Left lung (tissue), 10 donors: ENCODE results near the gene OR10AD1. TPM values are rescaled to one million over a fixed set of nuclear protein-coding genes. Genes with fewer than 3 reads are reported as not detected.
"Not testable (repeated sequence)": the region's sequence is repeated elsewhere in the genome, so short reads cannot be mapped to it uniquely, and the experiment has no call there.

Experiments used
- ATAC-seq: fragments of 200-7000 bp; cut with Tn5 transposase; one replicate; pipeline ENCODE4 v1.9.1; 2020; ENCODE audit warnings: moderate library complexity
- DNase-seq, 4 donors: peaks; one replicate each; pipeline ENCODE4 v3.0.0-alpha.2; 2013 to 2020
- H3K27ac ChIP-seq, 2 donors: fragments of 200-600 bp; sonication (generic) in 1 of 2; one replicate each; pipeline versions ENCODE4 v1.5.0 to v1.8.0; 2020 to 2021
- H3K27me3 ChIP-seq, 2 donors: fragments of 200-600 bp; sonication (generic) in 1 of 2; one replicate each; pipeline versions ENCODE4 v1.5.0 to v1.8.0; 2020 to 2021
- H3K36me3 ChIP-seq, 2 donors: fragments of 200-600 bp; sonication (generic) in 1 of 2; one replicate each; pipeline versions ENCODE4 v1.5.0 to v1.8.0; 2020 to 2021
- H3K4me1 ChIP-seq, 2 donors: fragments of 200-600 bp; one replicate each; pipeline ENCODE4 v1.8.0; 2021
- H3K4me3 ChIP-seq, 2 donors: fragments of 200-600 bp; sonication (generic) in 1 of 2; one replicate each; pipeline versions ENCODE4 v1.5.0 to v1.8.0; 2020 to 2021; ENCODE audit warnings: mild to moderate bottlenecking in 1 of 2
- H3K9me3 ChIP-seq, 2 donors: fragments of 200-600 bp; sonication (generic) in 1 of 2; one replicate each; pipeline versions ENCODE4 v1.5.0 to v1.8.0; 2020 to 2021
- intact Hi-C, 2 donors: fragments of 100-400 bp; cut with DNase I; formaldehyde crosslinking; loops; one replicate each; pipeline versions ENCODE4 v1.11.2 to v1.14.2; 2022
- polyA plus RNA-seq, 6 donors: library from polyadenylated mRNA; unstranded; fragments of 120-200 nt; gene quantifications; one replicate each; pipeline ENCODE4 v1.2.1, GENCODE V29; 2013; ENCODE audit not compliant: insufficient read length in 6 of 6
- total RNA-seq, 2 donors: library from RNA; stranded (reverse); fragmentation: NEBNext Ultra II Directional; extraction: Animal tissue kit (Norgen Biotek cat#: 25700); gene quantifications; one replicate each; pipeline ENCODE4 v1.2.1, GENCODE V29; 2021
- TF ChIP-seq, protein P1 (sequence below), 2 donors: fragments of 200-600 bp; sonication (generic) in 1 of 2; IDR thresholded peaks; one replicate each; pipeline versions ENCODE4 v1.5.0 to v1.8.0; 2021; ENCODE audit warnings: antibody characterized with exemption in 2 of 2
- donor health status: DM: no; HTN: yes; CAD: no.
- donor health status: DM: no; HTN: no; CAD: no.

Gene OR10AD1
- total and polyA plus RNA-seq, 8 donors, result 0.50 to 1.3 (median 0.89) TPM; not detected in 2

DNA sequence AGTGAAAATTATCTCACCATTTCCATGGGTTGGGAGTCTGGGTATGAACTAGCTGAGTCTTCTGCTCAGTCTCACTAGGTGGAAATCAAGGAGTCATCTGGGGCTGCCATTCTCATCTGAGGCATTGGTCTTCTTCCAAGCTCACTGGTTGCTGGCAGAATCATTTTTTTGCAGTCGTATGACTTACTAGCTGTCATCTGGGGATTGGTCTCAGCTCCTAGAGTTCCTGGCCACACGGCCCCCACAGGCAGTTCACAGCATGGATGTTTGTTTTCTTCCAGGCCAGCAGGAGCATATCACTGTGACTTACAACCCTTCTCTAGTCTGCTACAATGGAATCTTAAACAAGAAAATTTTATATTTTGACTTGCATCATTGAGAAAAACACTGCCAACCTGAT, 18.6 kb upstream of the OR10AD1 start:
- Histone ChIP-seq H3K4me1 (no peaks in the 10 kb centered on the region), H3K27ac (no peak overlapping the region), H3K9me3 (no peaks in the 10 kb centered on the region), H3K27me3 (no peaks in the 10 kb centered on the region), H3K36me3 (no peaks in the 10 kb centered on the region), H3K4me3 (no peak overlapping the region)
- DNase-seq (no peak), ATAC-seq (no peak)
- intact Hi-C loops, result no loop called here
- TF ChIP-seq, protein P1, sequence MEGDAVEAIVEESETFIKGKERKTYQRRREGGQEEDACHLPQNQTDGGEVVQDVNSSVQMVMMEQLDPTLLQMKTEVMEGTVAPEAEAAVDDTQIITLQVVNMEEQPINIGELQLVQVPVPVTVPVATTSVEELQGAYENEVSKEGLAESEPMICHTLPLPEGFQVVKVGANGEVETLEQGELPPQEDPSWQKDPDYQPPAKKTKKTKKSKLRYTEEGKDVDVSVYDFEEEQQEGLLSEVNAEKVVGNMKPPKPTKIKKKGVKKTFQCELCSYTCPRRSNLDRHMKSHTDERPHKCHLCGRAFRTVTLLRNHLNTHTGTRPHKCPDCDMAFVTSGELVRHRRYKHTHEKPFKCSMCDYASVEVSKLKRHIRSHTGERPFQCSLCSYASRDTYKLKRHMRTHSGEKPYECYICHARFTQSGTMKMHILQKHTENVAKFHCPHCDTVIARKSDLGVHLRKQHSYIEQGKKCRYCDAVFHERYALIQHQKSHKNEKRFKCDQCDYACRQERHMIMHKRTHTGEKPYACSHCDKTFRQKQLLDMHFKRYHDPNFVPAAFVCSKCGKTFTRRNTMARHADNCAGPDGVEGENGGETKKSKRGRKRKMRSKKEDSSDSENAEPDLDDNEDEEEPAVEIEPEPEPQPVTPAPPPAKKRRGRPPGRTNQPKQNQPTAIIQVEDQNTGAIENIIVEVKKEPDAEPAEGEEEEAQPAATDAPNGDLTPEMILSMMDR (IDR thresholded peaks at IDR 0.05), result no peak

DNA sequence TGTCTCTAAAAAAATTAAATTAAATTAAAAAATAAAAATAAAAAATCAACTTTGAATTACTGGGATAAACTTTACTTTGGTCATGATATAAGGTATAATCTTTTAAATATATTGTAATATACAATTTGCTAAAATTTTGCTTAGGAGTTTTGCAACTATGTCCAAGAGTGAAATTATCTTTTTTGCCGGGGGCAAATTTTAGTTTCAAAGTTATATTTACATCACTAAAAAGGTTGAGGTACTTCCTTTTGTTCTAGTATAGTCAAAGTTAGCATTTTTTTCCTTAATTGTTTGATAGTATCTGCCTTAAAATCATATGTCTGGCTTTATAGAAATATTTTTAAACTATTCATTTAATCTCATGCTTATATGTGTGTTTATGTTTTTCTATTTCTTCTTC, 17.6 kb upstream of the OR10AD1 start:
- H3K4me3 ChIP-seq, result no peak overlapping the region

DNA sequence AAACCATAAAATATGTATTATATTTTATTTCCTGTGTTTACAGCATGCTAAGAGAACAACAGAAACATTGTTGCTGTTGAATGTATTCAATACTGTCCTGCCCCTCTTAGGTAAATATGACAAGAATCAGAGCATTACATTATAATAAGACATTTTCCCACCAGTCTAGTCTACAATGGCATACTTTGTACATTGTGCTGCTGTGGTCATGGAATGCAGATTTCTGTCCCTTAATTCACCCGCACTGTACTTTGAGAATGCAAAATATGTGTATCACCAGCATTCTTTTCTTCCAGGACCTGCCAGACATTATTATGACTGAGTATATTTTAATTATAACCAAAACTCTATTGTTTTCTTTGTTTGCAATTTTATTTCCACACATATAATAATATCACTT, 16.5 kb upstream of the OR10AD1 start:
- H3K9me3 ChIP-seq, result no peaks in the 10 kb centered on the region
- H3K4me1 ChIP-seq, result no peaks in the 10 kb centered on the region
- H3K4me3 ChIP-seq, result no peak overlapping the region
- ATAC-seq (no peak), DNase-seq (no peak)
- no peaks in the 10 kb centered on the region for H3K36me3 ChIP-seq
- no peaks in the 10 kb centered on the region for H3K27me3 ChIP-seq
- H3K27ac ChIP-seq, result no peak overlapping the region
- TF ChIP-seq, protein P1 (IDR thresholded peaks at IDR 0.05), result no peak
- intact Hi-C loops, result no loop called here

More for the DNA sequence above, 17.6 kb upstream of the OR10AD1 start:
- Histone ChIP-seq H3K36me3 (no peaks in the 10 kb centered on the region), H3K4me1 (no peaks in the 10 kb centered on the region), H3K27ac (no peak overlapping the region), H3K27me3 (no peaks in the 10 kb centered on the region), H3K9me3 (no peaks in the 10 kb centered on the region)
- ATAC-seq, result no peak
- no peak for DNase-seq
- intact Hi-C loops, result no loop called here
- TF ChIP-seq, protein P1 (IDR thresholded peaks at IDR 0.05), result no peak

DNA sequence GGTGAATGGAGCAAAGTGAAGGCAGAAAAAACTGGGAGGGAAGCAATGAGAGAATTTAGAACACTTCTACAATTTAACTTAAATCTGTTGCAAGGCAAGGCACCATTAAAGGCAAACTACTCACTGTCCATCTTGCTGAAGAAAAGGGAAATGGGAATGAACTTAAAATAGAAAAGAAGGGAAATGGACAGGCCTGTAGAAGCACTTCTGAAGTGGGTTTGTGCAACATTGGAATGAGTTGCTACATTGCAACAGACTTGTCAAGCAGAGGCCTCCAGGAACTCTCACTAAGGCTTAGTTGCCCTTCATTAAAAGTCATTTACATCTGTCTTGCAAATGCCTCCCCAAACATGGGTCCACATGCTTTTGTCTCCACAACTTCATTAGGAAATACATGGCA, 13.7 kb upstream of the OR10AD1 start:
- TF ChIP-seq, protein P1 (IDR thresholded peaks at IDR 0.05), result no peak
- DNase-seq (no peak), ATAC-seq (peak; percentile 62)
- Histone ChIP-seq H3K27me3 (no peaks in the 10 kb centered on the region), H3K36me3 (no peaks in the 10 kb centered on the region), H3K4me3 (no peak overlapping the region), H3K27ac (no peak overlapping the region), H3K4me1 (no peaks in the 10 kb centered on the region), H3K9me3 (no peaks in the 10 kb centered on the region)
- intact Hi-C loops, result no loop called here

DNA sequence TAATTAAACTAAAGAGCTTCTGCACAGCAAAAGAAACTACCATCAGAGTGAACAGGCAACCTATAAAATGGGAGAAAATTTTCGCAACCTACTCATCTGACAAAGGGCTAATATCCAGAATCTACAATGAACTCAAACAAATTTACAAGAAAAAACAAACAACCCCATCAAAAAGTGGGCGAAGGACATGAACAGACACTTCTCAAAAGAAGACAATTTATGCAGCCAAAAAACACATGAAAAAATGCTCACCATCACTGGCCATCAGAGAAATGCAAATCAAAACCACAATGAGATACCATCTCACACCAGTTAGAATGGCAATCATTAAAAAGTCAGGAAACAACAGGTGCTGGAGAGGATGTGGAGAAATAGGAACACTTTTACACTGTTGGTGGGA, 6.4 kb upstream of the OR10AD1 start:
- DNase-seq, H3K27ac ChIP-seq, intact Hi-C loops, H3K4me1 ChIP-seq, H3K36me3 ChIP-seq, H3K27me3 ChIP-seq, ATAC-seq, H3K4me3 ChIP-seq: not testable (repeated sequence)
- peaks cover 0 to 29% of the 10 kb centered on the region in 2 donors for H3K9me3 ChIP-seq

DNA sequence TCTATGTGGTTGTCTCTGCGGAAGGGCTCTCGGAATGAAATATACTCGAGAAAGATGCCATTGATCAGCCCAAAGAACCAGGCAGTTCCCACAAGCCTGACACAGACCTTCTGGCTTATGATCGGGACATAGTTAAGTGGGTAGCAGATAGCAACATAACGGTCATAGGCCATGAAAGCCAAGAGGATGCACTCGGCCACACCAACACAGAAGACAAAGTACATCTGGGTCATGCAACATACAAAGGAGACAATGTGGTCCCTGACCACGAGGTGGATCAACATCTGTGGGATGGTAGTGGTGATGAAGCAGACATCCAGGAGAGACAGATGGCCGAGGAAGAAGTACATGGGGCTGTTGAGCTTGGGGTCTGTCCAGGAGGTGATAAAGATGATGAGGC, 326 bp downstream of the OR10AD1 start:
- Histone ChIP-seq H3K36me3 (peaks cover 0 to 7% of the 10 kb centered on the region in 2 donors), H3K4me3 (no peak overlapping the region), H3K9me3 (peaks cover 0 to 26% of the 10 kb centered on the region in 2 donors), H3K27me3 (no peaks in the 10 kb centered on the region), H3K4me1 (peaks cover 7 to 28% of the 10 kb centered on the region in 2 donors), H3K27ac (no peak overlapping the region)
- ATAC-seq, result no peak
- no peak for DNase-seq
- intact Hi-C loops, result no loop called here
- TF ChIP-seq, protein P1 (IDR thresholded peaks at IDR 0.05), result no peak
